GM23338 (cell line): ENCODE data around the gene SP100.

Source experiments
- CTCF ChIP-seq, 2 experiments: fragments of 200-600 bp in 1 of 2; sonication (generic) in 1 of 2; conservative IDR thresholded peaks; 2 replicates each; pipeline versions ENCODE4 v1.5.1 to v1.6.1; 2016 to 2017; ENCODE audit warnings: antibody characterized with exemption in 2 of 2, low read depth in 2 of 2, mild to moderate bottlenecking in 2 of 2, moderate library complexity in 1 of 2
- ETS1 ChIP-seq: IDR thresholded peaks from 2 replicates; pipeline ENCODE4 v1.6.1; 2016; ENCODE audit warnings: antibody characterized with exemption
- EZH2 ChIP-seq: fragments of 200-600 bp; sonication (generic); IDR thresholded peaks from one replicate; pipeline ENCODE4 v1.8.0; 2017; ENCODE audit warnings: antibody characterized with exemption, mild to moderate bottlenecking, low read depth; ENCODE audit not compliant: unreplicated experiment
- EZH2phosphoT487 ChIP-seq: fragments of 200-600 bp; sonication (generic); IDR thresholded peaks from one replicate; pipeline ENCODE4 v1.8.1; 2018; ENCODE audit warnings: antibody characterized with exemption; ENCODE audit not compliant: unreplicated experiment
- JUNB ChIP-seq: IDR thresholded peaks from one replicate; pipeline ENCODE4 v1.6.1; 2016; ENCODE audit warnings: antibody characterized with exemption; ENCODE audit not compliant: unreplicated experiment
- POLR2AphosphoS5 ChIP-seq: IDR thresholded peaks from 2 replicates; pipeline ENCODE4 v1.6.1; 2016; ENCODE audit warnings: antibody characterized with exemption, low read depth
- REST ChIP-seq: IDR thresholded peaks from one replicate; pipeline ENCODE4 v1.6.1; 2018; ENCODE audit warnings: antibody characterized with exemption; ENCODE audit not compliant: unreplicated experiment
- ZNF114 ChIP-seq: fragments of 250-450 bp; sonication (Bioruptor Pico); IDR thresholded peaks from 2 replicates; pipeline ENCODE4 v1.5.0; 2020; ENCODE audit warnings: mild to moderate bottlenecking, moderate library complexity
- ZNF331 ChIP-seq: fragments of 250-450 bp; sonication (Bioruptor Pico); IDR thresholded peaks from 2 replicates; pipeline ENCODE4 v1.5.0; 2020; ENCODE audit warnings: low read depth, mild to moderate bottlenecking, moderate library complexity

GRCh38 chr2:230591850-230592249 is 175.8 kb downstream of the SP100 start:
- TF ChIP-seq ZNF331 (CRISPR knock-in tag), result no peak
- TF ChIP-seq CTCF (conservative IDR thresholded peaks at IDR 0.05; ENCODE audit: low read depth in 2 of 2), result no peak
- TF ChIP-seq REST, result no peak
- no peak for TF ChIP-seq ETS1
- TF ChIP-seq POLR2AphosphoS5, result no peak
- TF ChIP-seq EZH2, result no peak
- TF ChIP-seq JUNB, result no peak
- TF ChIP-seq EZH2phosphoT487, result no peak
- no peak for TF ChIP-seq ZNF114
